DND-41 (cell line): ENCODE results near the gene QRICH1.

ENCODE experiments used
- EZH2 ChIP-seq: IDR thresholded peaks from 3 replicates; pipeline ENCODE4 v1.6.1; 2012; ENCODE audit warnings: borderline replicate concordance, low read depth, mild to moderate bottlenecking, moderate library complexity, low read length, inconsistent platforms; ENCODE audit not compliant: severe bottlenecking
- TF ChIP-seq, protein P1 (sequence below): IDR thresholded peaks from 2 replicates; pipeline ENCODE4 v1.5.1; 2012; ENCODE audit warnings: borderline replicate concordance, low read length, moderate library complexity, mild to moderate bottlenecking; ENCODE audit not compliant: poor library complexity, severe bottlenecking; ENCODE audit errors: extremely low read depth

DNA sequence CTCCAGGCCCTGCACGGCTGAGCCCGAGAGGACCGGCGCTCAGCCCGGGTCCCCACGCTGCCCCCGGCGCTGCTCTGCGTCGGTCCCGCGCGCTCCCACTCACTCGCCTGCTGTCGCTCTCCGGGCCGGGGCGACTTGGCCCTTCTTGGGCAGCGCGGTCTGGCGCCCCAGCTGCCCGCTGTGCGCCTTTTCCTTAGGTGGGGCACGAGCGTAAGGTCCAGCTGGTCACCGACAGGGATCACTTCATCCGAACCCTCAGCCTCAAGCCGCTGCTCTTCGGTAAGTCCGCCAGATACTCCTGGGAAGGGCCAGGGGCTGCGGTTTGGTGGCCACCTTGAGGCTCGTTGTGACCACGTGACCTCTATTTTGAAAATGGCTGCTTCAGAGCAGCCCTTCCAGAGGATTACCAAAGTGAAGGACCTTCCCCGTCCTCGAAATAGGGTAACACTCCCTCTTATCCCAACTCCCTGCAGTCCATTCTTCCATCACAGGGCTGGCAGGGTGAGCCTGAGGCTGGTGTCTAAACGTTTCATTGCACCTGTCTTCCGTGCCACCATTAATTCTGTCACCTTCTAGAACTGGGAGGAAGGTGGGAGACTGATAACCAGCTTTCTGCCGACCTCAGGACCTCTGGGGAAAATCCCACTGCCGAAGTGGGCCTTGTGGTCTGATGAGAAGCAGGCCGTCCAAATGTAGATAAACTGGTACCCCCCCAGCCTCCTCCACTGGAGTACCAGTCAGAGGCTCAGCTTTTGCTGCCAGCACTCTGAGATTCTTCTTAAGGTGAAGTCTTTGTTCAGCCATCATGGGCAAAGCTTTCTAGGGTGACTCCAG, 103.0 kb downstream of the QRICH1 start:
- TF ChIP-seq EZH2: no peak
- TF ChIP-seq, protein P1, sequence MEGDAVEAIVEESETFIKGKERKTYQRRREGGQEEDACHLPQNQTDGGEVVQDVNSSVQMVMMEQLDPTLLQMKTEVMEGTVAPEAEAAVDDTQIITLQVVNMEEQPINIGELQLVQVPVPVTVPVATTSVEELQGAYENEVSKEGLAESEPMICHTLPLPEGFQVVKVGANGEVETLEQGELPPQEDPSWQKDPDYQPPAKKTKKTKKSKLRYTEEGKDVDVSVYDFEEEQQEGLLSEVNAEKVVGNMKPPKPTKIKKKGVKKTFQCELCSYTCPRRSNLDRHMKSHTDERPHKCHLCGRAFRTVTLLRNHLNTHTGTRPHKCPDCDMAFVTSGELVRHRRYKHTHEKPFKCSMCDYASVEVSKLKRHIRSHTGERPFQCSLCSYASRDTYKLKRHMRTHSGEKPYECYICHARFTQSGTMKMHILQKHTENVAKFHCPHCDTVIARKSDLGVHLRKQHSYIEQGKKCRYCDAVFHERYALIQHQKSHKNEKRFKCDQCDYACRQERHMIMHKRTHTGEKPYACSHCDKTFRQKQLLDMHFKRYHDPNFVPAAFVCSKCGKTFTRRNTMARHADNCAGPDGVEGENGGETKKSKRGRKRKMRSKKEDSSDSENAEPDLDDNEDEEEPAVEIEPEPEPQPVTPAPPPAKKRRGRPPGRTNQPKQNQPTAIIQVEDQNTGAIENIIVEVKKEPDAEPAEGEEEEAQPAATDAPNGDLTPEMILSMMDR: no peak
